ENCODE results near the gene TFB1M.

Gene TFB1M

GRCh38 chr6:155316419-155316818 is 2.1 kb upstream of the TFB1M start:
- H3K27ac ChIP-seq (ENCODE audit: extremely low read depth, low read depth, low read length): no peak overlapping the region
- CTCF ChIA-PET: interaction anchor here (0.7 to 3.1 kb wide), 8 partner anchors 9 to 641 kb away, joined by 3 to 22 read pairs (median 6); no protein-coding TSS in a partner anchor
- H3K9me3 ChIP-seq (ENCODE audit: control insufficient read depth, insufficient read depth, low read depth, low read length): no peaks in the 10 kb centered on the region
- no peak for TF ChIP-seq KLF16 (tag by site-specific recombination; IDR thresholded peaks at IDR 0.05)
- no peak for TF ChIP-seq HOXD13 (CRISPR knock-in tag; IDR thresholded peaks at IDR 0.05; ENCODE audit: borderline replicate concordance)
- TF ChIP-seq GLI2 (tag by site-specific recombination; IDR thresholded peaks at IDR 0.05; ENCODE audit: borderline replicate concordance, low read depth): no peak
- no peak for TF ChIP-seq ZNF768 (tag by site-specific recombination; IDR thresholded peaks at IDR 0.05)
- no peak for TF ChIP-seq ZNF2 (tag by site-specific recombination; IDR thresholded peaks at IDR 0.05)
- POLR2A ChIA-PET: no interaction called here
- H3K4me3 ChIP-seq (ENCODE audit: low read depth, low read length): no peak overlapping the region
- peaks cover 0 to 8% of the 10 kb centered on the region in 2 experiments; a peak in 1 of 3 replicates for H3K36me3 ChIP-seq (ENCODE audit: control insufficient read depth in 2 of 2, insufficient read depth in 1 of 2, low read length in 2 of 2)
- H3K4me1 ChIP-seq (ENCODE audit: control insufficient read depth, insufficient read depth, low read length): no peaks in the 10 kb centered on the region

GRCh38 chr6:155315516-155315871 is 1.2 kb upstream of the TFB1M start:
- H3K27ac ChIP-seq (ENCODE audit: extremely low read depth, low read depth, low read length): no peak overlapping the region
- H3K4me3 ChIP-seq (ENCODE audit: low read depth, low read length): peak overlapping the region; percentile 57
- ChIA-PET POLR2A (interaction anchor here (0.5 to 2.0 kb wide), 4 partner anchors 189 to 1465 kb away, joined by 3 to 5 read pairs (median 4); no protein-coding TSS in a partner anchor), CTCF (interaction anchor here (0.6 to 3.1 kb wide), 9 partner anchors 11 to 1610 kb away, joined by 3 to 22 read pairs (median 4); no protein-coding TSS in a partner anchor)
- H3K9me3 ChIP-seq (ENCODE audit: control insufficient read depth, insufficient read depth, low read depth, low read length): no peaks in the 10 kb centered on the region
- TF ChIP-seq RBAK (tag by site-specific recombination; IDR thresholded peaks at IDR 0.05) (no peak), ATF2 (tag by site-specific recombination; IDR thresholded peaks at IDR 0.05; ENCODE audit: low read depth) (0 out of 2 replicates have a peak, but pooled peaks have one; percentile 8), ZNF776 (tag by site-specific recombination; IDR thresholded peaks at IDR 0.05; ENCODE audit: borderline replicate concordance) (no peak)
- H3K36me3 ChIP-seq (ENCODE audit: control insufficient read depth in 2 of 2, insufficient read depth in 1 of 2, low read length in 2 of 2): peaks cover 0 to 10% of the 10 kb centered on the region in 2 experiments; a peak in 1 of 3 replicates
- peaks cover 5% of the 10 kb centered on the region; the same call in 1 of the 2 replicates for H3K4me1 ChIP-seq (ENCODE audit: control insufficient read depth, insufficient read depth, low read length)

GRCh38 chr6:155314773-155315515 is 660 bp upstream of the TFB1M start:
- CTCF ChIA-PET: interaction anchor here (0.5 to 3.1 kb wide), 9 partner anchors 14 to 1610 kb away, joined by 3 to 22 read pairs (median 3); no protein-coding TSS in a partner anchor
- Histone ChIP-seq H3K36me3 (ENCODE audit: control insufficient read depth in 2 of 2, insufficient read depth in 1 of 2, low read length in 2 of 2) (peaks cover 0 to 15% of the 10 kb centered on the region in 2 experiments; a peak in 1 of 3 replicates), H3K9me3 (ENCODE audit: control insufficient read depth, insufficient read depth, low read depth, low read length) (no peaks in the 10 kb centered on the region), H3K27ac (ENCODE audit: extremely low read depth, low read depth, low read length) (peak overlapping the region; percentile 33; the same call in 1 of the 2 replicates), H3K4me3 (ENCODE audit: low read depth, low read length) (peak overlapping the region; percentile 57), H3K4me1 (ENCODE audit: control insufficient read depth, insufficient read depth, low read length) (peaks cover 5% of the 10 kb centered on the region; the same call in 1 of the 2 replicates)
- POLR2A ChIA-PET: interaction anchor here (0.5 to 2.0 kb wide), 6 partner anchors 13 to 1465 kb away, joined by 3 to 5 read pairs (median 4); no protein-coding TSS in a partner anchor
- TF ChIP-seq PATZ1 (tag by site-specific recombination; IDR thresholded peaks at IDR 0.05) (no peak), SP7 (tag by site-specific recombination; IDR thresholded peaks at IDR 0.05) (peak; percentile 64), ZNF366 (tag by site-specific recombination; conservative IDR thresholded peaks at IDR 0.05) (peak; percentile 71), SETDB1 (IDR thresholded peaks at IDR 0.05; ENCODE audit: insufficient read length, low read length) (peak; percentile 75), AEBP2 (tag by site-specific recombination; IDR thresholded peaks at IDR 0.05; ENCODE audit: borderline replicate concordance) (no peak), ZEB2 (tag by site-specific recombination; IDR thresholded peaks at IDR 0.05) (peak; percentile 55), ZNF10 (tag by site-specific recombination; IDR thresholded peaks at IDR 0.05) (peak; percentile 13; the same call in 1 of the 2 replicates), ZNF362 (tag by site-specific recombination; IDR thresholded peaks at IDR 0.05) (peak; percentile 25; the same call in 1 of the 2 replicates), ZNF24 (tag by site-specific recombination; IDR thresholded peaks at IDR 0.05) (peak; percentile 81; the same call in 1 of the 2 replicates), ZNF664 (tag by site-specific recombination; IDR thresholded peaks at IDR 0.05) (peak; percentile 81; the same call in 1 of the 2 replicates), ZSCAN4 (tag by site-specific recombination; IDR thresholded peaks at IDR 0.05) (peak; percentile 27; the same call in 1 of the 2 replicates), ZSCAN30 (tag by site-specific recombination; IDR thresholded peaks at IDR 0.05) (peak; percentile 87), ZNF768 (tag by site-specific recombination; IDR thresholded peaks at IDR 0.05) (0 out of 2 replicates have a peak, but pooled peaks have one; percentile 4), KLF1 (tag by site-specific recombination; IDR thresholded peaks at IDR 0.05) (peak; percentile 59), ZNF133 (tag by site-specific recombination; IDR thresholded peaks at IDR 0.05) (no peak)
